DLD1 (cell line): ENCODE results near the gene KRTAP9-2.
"Not testable (repeated sequence)": the region's sequence is repeated elsewhere in the genome, so short reads cannot be mapped to it uniquely, and the experiment has no call there.

Experiments
- in situ Hi-C: cut with HindIII; loops from 2 replicates; pipeline ENCODE4 v1.10.0; 2017; ENCODE audit warnings: low sequenced_read_pairs

Gene KRTAP9-2

DNA sequence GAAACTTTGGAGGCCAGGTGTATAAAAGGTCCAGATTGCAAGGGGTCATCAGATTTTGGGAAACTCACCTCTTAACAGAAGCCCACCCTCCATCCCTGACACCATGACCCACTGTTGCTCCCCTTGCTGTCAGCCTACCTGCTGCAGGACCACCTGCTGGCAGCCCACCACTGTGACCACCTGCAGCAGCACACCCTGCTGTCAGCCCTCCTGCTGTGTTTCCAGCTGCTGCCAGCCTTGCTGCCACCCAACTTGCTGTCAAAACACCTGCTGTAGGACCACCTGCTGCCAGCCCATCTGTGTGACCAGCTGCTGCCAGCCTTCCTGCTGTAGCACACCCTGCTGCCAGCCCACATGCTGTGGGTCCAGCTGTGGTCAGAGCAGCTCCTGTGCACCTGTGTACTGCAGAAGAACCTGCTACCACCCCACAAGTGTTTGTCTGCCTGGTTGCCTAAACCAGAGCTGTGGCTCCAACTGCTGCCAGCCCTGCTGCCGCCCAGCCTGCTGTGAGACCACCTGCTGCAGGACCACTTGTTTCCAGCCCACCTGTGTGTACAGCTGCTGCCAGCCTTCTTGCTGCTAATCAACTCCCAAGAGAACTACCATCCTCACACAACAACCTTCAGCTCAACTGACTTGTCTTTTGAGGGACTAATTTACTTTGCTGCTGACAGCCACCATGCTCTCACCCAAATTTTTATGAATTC is 6.1 kb downstream of the KRTAP9-2 start, which contains the start of gene KRTAP9-3:
TSS of gene KRTAP9-3 (plus strand) at position 51 of the 707 bp plus-strand sequence. CDS start at position 104, 53 bp downstream.
- in situ Hi-C loops = not testable (repeated sequence)

DNA sequence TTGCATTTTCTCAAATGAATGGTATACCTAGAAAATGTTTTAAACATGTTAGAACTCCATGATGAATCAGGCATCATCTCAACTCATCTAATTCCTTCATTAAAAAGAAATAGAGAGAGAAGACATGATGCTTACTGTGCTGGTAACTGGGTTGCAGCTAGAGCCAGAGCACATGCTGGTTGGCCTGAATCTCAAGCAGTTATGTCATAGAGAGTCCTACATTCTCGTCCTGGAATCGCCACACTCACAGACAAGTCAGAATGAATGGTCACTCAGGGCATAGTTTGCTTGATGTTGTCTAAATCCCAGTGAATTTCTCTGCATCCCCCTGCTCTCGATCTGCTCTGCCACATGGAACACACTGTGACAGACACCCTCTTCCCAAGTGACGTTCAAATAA is 10.7 kb downstream of the KRTAP9-2 start:
- in situ Hi-C loops = not testable (repeated sequence)

GRCh38 chr17:41237949-41238437 is 11.5 kb downstream of the KRTAP9-2 start, which contains the start of gene KRTAP9-8:
KRTAP9-8 (plus strand) TSS chr17:41237999; CDS start chr17:41238052, 53 bp downstream.
- in situ Hi-C loops = not testable (repeated sequence)

GRCh38 chr17:41246995-41247787 is 20.7 kb downstream of the KRTAP9-2 start:
- in situ Hi-C loops = not testable (repeated sequence)

DNA sequence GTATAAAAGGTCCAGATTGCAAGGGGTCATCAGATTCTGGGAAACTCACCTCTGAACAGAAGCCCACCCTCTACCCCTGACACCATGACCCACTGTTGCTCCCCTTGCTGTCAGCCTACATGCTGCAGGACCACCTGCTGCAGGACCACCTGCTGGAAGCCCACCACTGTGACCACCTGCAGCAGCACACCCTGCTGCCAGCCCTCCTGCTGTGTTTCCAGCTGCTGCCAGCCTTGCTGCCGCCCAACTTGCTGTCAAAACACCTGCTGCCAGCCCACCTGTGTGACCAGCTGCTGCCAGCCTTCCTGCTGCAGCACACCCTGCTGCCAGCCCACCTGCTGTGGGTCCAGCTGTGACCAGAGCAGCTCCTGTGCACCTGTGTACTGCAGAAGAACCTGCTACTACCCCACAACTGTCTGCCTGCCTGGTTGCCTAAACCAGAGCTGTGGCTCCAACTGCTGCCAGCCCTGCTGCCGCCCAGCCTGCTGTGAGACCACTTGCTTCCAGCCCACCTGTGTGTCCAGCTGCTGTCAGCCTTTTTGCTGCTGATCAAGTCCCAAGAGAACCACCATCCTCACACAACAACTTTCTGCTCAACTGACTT is 23.3 kb downstream of the KRTAP9-2 start, which contains the start of gene KRTAP9-4:
TSS of gene KRTAP9-4 (plus strand) at position 51 of the 604 bp plus-strand sequence. CDS start at position 85, 34 bp downstream.
- in situ Hi-C loops = not testable (repeated sequence)

- in situ Hi-C loops = no loop called here
These were observed 24.8 kb downstream of the KRTAP9-2 start for GRCh38 chr17:41251261-41251660.

DNA sequence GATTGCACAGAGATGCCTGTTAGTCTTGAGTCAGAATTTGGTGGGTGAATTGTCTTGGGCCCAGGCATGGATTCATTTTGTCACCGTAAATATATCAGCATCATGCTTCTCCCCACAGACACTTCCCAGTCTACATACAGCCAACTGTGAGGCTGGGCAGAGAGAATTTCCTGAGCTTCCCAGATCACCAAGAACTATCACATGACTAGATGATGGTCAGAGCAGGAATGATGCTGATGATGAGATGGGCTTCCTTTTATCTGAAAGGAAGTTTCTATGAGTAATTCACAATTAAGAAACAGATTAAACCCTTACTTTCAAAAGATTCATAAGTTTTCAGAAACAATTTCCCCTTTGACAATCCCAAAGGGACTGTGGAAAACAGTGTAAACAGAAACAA is 28.4 kb downstream of the KRTAP9-2 start:
- in situ Hi-C loops = no loop called here

- in situ Hi-C loops = not testable (repeated sequence)
These were observed 29.2 kb downstream of the KRTAP9-2 start, which contains the start of gene KRTAP9-9 for GRCh38 chr17:41255381-41256290. KRTAP9-9 (plus strand) TSS chr17:41255384.

DNA sequence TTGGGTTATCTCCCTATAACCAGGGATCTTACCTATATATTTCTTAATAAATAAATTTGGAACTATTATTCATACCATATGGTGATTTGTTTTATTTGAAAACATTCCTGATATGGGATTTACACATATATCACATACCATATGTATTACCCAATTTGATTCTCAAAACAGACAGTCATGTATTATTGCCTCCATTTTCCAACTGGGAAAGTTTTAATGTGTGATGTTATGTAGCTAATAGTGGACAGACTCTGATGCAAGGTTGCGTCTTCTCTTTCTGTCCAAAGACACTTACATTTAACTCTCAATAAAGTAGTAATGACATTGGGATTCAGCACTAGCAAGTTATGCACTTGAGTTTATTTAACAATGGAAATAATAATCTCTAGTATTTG is 29.8 kb downstream of the KRTAP9-2 start:
- in situ Hi-C loops = no loop called here

GRCh38 chr17:41258406-41258805 is 32.0 kb downstream of the KRTAP9-2 start:
- in situ Hi-C loops = no loop called here

DNA sequence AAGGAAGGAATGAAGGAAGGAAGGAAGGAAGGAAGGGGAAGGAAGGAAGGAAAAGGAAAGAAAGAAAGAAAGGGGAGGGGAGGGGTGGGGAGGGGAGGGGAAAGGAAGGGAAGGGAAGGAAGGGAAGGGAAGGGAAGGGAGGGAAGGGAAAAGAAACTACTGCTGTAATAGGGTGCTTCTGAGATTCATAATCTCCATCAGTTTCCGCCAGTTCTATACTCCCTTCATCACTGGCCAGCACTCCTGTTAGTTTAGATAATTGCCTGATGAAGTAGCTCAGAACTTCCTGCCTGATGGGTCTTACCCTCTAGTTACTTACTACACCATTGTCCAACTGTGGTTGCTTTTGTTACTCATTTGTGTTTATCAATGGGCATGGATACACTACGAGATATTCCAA is 36.8 kb downstream of the KRTAP9-2 start:
- in situ Hi-C loops = no loop called here

DNA sequence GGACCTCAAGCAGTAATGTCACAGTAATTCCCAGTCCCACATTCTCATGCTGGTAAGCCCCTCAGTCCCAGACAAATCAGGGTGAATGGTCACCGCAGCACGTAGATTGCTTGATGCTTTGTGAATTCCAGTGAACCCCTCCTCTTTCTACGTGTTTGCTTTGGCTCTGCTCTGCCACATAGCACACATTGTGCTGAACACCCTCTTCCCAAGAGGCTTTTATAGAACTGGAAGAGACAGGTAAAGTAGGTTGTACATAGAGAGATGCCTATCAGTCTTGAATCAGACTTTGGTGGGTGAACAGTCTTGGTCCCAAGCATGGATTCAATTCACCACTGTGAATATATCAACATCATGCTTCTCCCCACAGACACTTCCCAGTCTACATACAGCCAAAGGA is 38.2 kb downstream of the KRTAP9-2 start:
- in situ Hi-C loops = no loop called here

DNA sequence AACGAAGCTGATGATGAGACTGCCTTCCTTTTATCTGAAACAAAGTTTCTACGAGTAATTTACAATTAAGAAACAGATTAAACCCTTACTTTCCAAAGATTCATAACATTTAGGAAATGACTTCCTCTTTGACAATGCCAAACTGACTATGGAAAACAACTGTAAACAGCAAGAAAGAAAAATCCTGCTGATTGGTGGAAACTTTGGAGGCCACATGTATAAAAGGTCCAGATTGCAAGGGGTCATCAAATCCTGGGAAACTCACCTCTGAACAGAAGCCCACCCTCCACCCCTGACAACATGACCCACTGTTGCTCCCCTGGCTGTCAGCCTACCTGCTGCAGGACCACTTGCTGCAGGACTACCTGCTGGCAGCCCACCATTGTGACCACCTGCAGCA is 38.6 kb downstream of the KRTAP9-2 start, which contains the start of gene KRTAP9-6:
TSS of gene KRTAP9-6 (plus strand) at position 301 of the 400 bp plus-strand sequence. CDS start at position 301, 0 bp downstream.
- in situ Hi-C loops = no loop called here

- in situ Hi-C loops = no loop called here
These were observed 41.3 kb downstream of the KRTAP9-2 start for GRCh38 chr17:41267711-41268110.

DNA sequence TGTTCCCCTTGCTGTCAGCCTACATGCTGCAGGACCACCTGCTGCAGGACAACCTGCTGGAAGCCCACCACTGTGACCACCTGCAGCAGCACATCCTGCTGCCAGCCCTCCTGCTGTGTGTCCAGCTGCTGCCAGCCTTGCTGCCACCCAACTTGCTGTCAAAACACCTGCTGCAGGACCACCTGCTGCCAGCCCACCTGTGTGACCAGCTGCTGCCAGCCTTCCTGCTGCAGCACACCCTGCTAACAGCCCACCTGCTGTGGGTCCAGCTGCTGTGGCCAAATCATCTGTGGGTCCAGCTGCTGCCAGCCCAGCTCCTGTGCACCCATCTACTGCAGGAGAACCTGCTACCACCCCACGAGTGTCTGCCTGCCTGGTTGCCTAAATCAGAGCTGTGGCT is 44.9 kb downstream of the KRTAP9-2 start:
- in situ Hi-C loops = not testable (repeated sequence)

DNA sequence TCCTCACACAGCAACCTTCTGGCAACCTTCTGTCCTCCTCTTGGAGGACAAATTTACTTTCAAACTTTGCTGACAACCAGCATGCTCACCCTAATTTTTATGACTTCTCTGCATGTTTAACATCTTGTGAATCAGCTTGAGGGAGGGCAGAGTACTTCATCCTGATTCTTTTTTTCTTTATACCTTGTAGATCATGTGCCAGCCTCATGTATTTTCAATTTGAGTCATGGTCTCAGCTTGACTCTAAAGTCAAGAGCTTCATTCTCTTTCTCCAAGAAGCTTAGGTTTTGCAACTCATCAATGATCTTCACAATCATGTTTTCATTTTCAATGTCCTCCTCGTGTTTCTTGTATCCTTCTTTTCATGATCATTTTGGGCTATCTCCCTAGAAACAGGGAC is 45.4 kb downstream of the KRTAP9-2 start:
- in situ Hi-C loops = no loop called here

- in situ Hi-C loops = not testable (repeated sequence)
These were observed 49.3 kb downstream of the KRTAP9-2 start, which contains the start of gene KRTAP9-7 for GRCh38 chr17:41275648-41276190. KRTAP9-7 (plus strand) TSS chr17:41275698; CDS start chr17:41275698, 0 bp downstream.
